ENCODE data around the gene RCAN1. TPM values are rescaled to one million over a fixed set of nuclear protein-coding genes. Genes with fewer than 3 reads are reported as not detected.
A peak's percentile ranks its signal among the peaks of the same experiment; 100 is the strongest.

Gene RCAN1
- polyA plus RNA-seq, 3 donors = 5.2 to 17.5 (median 15.1) TPM

GRCh38 chr21:34579411-34579810, 35.5 kb downstream of the RCAN1 start:
- intact Hi-C loops (cut with micrococcal nuclease) = no loop called here
- no peak overlapping the region for H3K9ac ChIP-seq (ENCODE audit: insufficient read depth, low read length, poor library complexity, severe bottlenecking)

GRCh38 chr21:34576041-34576511, 38.8 kb downstream of the RCAN1 start:
- no peak for TF ChIP-seq CTCF (IDR thresholded peaks at IDR 0.05)
- no peak for DNase-seq
- Histone ChIP-seq H3K9ac (ENCODE audit: insufficient read depth, low read length, poor library complexity, severe bottlenecking) (no peak overlapping the region), H3K27ac (ENCODE audit: low read depth in 1 of 2, low read length in 2 of 2) (no peak overlapping the region), H3K9me3 (replicated peaks in 1 of 2; ENCODE audit: control insufficient read depth in 1 of 2, insufficient read depth in 1 of 2, low read length in 2 of 2) (no peaks in the 10 kb centered on the region), H3K36me3 (replicated peaks in 1 of 2; ENCODE audit: control insufficient read depth in 1 of 2, insufficient read depth in 2 of 2, low read length in 2 of 2) (no peaks in the 10 kb centered on the region), H3K79me2 (ENCODE audit: insufficient read depth, low read length) (peaks cover 21% of the 10 kb centered on the region), H3K4me1 (ENCODE audit: control insufficient read depth in 1 of 2, insufficient read depth in 2 of 2, low read length in 2 of 2) (peaks cover 0 to 9% of the 10 kb centered on the region in 2 donors), H2AFZ (ENCODE audit: insufficient read depth, low read depth, low read length, poor library complexity, severe bottlenecking) (no peak overlapping the region), H3K4me2 (replicated peaks; ENCODE audit: extremely low read depth, low read length, poor library complexity, severe bottlenecking) (no peak overlapping the region), H3K4me3 (replicated peaks in 1 of 3; ENCODE audit: low read depth in 2 of 3, low read length in 3 of 3) (no peak overlapping the region), H4K20me1 (ENCODE audit: insufficient read depth, low read length) (no peaks in the 10 kb centered on the region), H3K27me3 (ENCODE audit: control insufficient read depth in 2 of 2, insufficient read depth in 2 of 2, low read length in 2 of 2) (no peaks in the 10 kb centered on the region)
- Mint-ChIP-seq H3K4me1 (peaks cover 8% of the 10 kb centered on the region), H3K27me3 (ENCODE audit: low read depth in 3 of 3) (peaks cover 0 to 1% (median 0%) of the 10 kb centered on the region in 3 donors), H3K9me3 (peaks cover 2 to 11% (median 7%) of the 10 kb centered on the region in 7 donors), H3K27ac (peak overlapping the region in 1 of 7 donors; percentile 48), H3K4me3 (no peak overlapping the region), H3K36me3 (peaks cover 20 to 23% of the 10 kb centered on the region in 2 donors)
- intact Hi-C loops (cut with micrococcal nuclease) = no loop called here
- 89% methylated on average over 3 of the region's 5 CpGs for WGBS (ENCODE audit: insufficient coverage)

More at GRCh38 chr21:34579411-34579810, 35.5 kb downstream of the RCAN1 start:
- WGBS (ENCODE audit: insufficient coverage) = no CpG with 5 or more reads among the region's 1 CpG
- H3K79me2 ChIP-seq (ENCODE audit: insufficient read depth, low read length) = peaks cover 33% of the 10 kb centered on the region
- peak; percentile 21 to 62 (median 49) for DNase-seq
- no peaks in the 10 kb centered on the region for H3K9me3 ChIP-seq (replicated peaks in 1 of 2; ENCODE audit: control insufficient read depth in 1 of 2, insufficient read depth in 1 of 2, low read length in 2 of 2)
- Mint-ChIP-seq H3K27me3 (ENCODE audit: low read depth in 3 of 3) (peaks cover 0 to 1% (median 0%) of the 10 kb centered on the region in 3 donors), H3K36me3 (peaks cover 19 to 20% of the 10 kb centered on the region in 2 donors), H3K4me1 (peaks cover 22% of the 10 kb centered on the region), H3K4me3 (no peak overlapping the region), H3K9me3 (peaks cover 0 to 1% (median 0%) of the 10 kb centered on the region in 7 donors), H3K27ac (peak overlapping the region in 4 of 7 donors; percentile 32 to 82 (median 56))
- no peak for TF ChIP-seq CTCF (IDR thresholded peaks at IDR 0.05)
- H3K27ac ChIP-seq (ENCODE audit: low read depth in 1 of 2, low read length in 2 of 2) = peak overlapping the region in 1 of 2 donors; percentile 17
- H3K4me1 ChIP-seq (ENCODE audit: control insufficient read depth in 1 of 2, insufficient read depth in 2 of 2, low read length in 2 of 2) = peaks cover 3 to 13% of the 10 kb centered on the region in 2 donors
- no peaks in the 10 kb centered on the region for H3K36me3 ChIP-seq (replicated peaks in 1 of 2; ENCODE audit: control insufficient read depth in 1 of 2, insufficient read depth in 2 of 2, low read length in 2 of 2)
- no peak overlapping the region for H2AFZ ChIP-seq (ENCODE audit: insufficient read depth, low read depth, low read length, poor library complexity, severe bottlenecking)
- no peak overlapping the region for H3K4me2 ChIP-seq (replicated peaks; ENCODE audit: extremely low read depth, low read length, poor library complexity, severe bottlenecking)
- H4K20me1 ChIP-seq (ENCODE audit: insufficient read depth, low read length) = peaks cover 4% of the 10 kb centered on the region
- H3K27me3 ChIP-seq (ENCODE audit: control insufficient read depth in 2 of 2, insufficient read depth in 2 of 2, low read length in 2 of 2) = no peaks in the 10 kb centered on the region
- no peak overlapping the region for H3K4me3 ChIP-seq (replicated peaks in 1 of 3; ENCODE audit: low read depth in 2 of 3, low read length in 3 of 3)
